H1 (cell line): ENCODE results near the gene DDX31. TPM values are rescaled to one million over a fixed set of nuclear protein-coding genes. Genes with fewer than 3 reads are reported as not detected.

ENCODE experiments used
- CTCF ChIA-PET: fragments of 300-600 bp; sonication (Branson Sonifier 250); formaldehyde crosslinking; loops from one replicate; lab custom pipeline; 2021; ENCODE audit not compliant: partially characterized antibody; lab: Charles Lee
- POLR2A ChIA-PET: fragments of 300-600 bp; sonication (Branson Sonifier 250); formaldehyde crosslinking; loops from one replicate; lab custom pipeline; 2021; ENCODE audit warnings: inconsistent platforms; ENCODE audit not compliant: partially characterized antibody; lab: Charles Lee
- DNase-seq, 2 experiments: peaks; one replicate each; pipeline versions ENCODE4 v3.0.0 to v3.0.0-alpha.2; 2010 to 2022; ENCODE audit warnings: low spot score in 2 of 2, low read depth in 1 of 2, mixed read lengths in 1 of 2
- FAIRE-seq: peaks from 2 replicates; lab custom pipeline; 2011; peaks lifted over from hg19 to GRCh38; lab: Jason Lieb, UNC
- H2AFZ ChIP-seq: 2 replicates; pipeline ENCODE4 v1.8.1; 2012; ENCODE audit warnings: low read length, inconsistent platforms
- H2AK5ac ChIP-seq: 2 replicates; pipeline ENCODE4 v1.6.1; 2013; ENCODE audit warnings: low read depth, low read length
- H2BK120ac ChIP-seq: replicated peaks from 2 replicates; pipeline ENCODE3; 2013; ENCODE audit warnings: low read depth, low read length, inconsistent platforms
- H2BK12ac ChIP-seq: 2 replicates; pipeline ENCODE4 v1.6.1; 2013; ENCODE audit warnings: low read depth, low read length
- H2BK15ac ChIP-seq: 2 replicates; pipeline ENCODE4 v1.6.1; 2013; ENCODE audit warnings: low read length
- H2BK20ac ChIP-seq: 2 replicates; pipeline ENCODE4 v1.6.1; 2013; ENCODE audit warnings: low read length
- H2BK5ac ChIP-seq: 2 replicates; pipeline ENCODE4 v1.6.1; 2013; ENCODE audit warnings: low read depth, low read length
- H3K14ac ChIP-seq: 2 replicates; pipeline ENCODE4 v1.6.1; 2013; ENCODE audit warnings: inconsistent platforms; ENCODE audit not compliant: insufficient read length
- H3K18ac ChIP-seq: 2 replicates; pipeline ENCODE4 v1.6.1; 2013; ENCODE audit warnings: low read length; ENCODE audit errors: extremely low read depth
- H3K23ac ChIP-seq: 2 replicates; pipeline ENCODE4 v1.6.1; 2013; ENCODE audit warnings: inconsistent platforms; ENCODE audit not compliant: insufficient read length
- H3K23me2 ChIP-seq: 2 replicates; pipeline ENCODE4 v1.6.1; 2013; ENCODE audit warnings: low read depth, low read length
- H3K27ac ChIP-seq: 2 replicates; pipeline ENCODE4 v1.6.1; 2011; ENCODE audit warnings: low read depth, low read length, inconsistent platforms
- H3K27me3 ChIP-seq, 4 experiments: replicated peaks in 1 of 4; 1 replicate in 1 of 4; 2 replicates in 3 of 4; pipeline versions ENCODE4 v1.6.1 to v1.8.1; 2011 to 2013; ENCODE audit warnings: low read length in 3 of 4, mild to moderate bottlenecking in 3 of 4, inconsistent platforms in 2 of 4, mixed read lengths in 2 of 4, moderate library complexity in 1 of 4; ENCODE audit not compliant: control insufficient read depth in 3 of 4, insufficient read depth in 3 of 4; ENCODE audit errors: extremely low read depth in 1 of 4
- H3K36me3 ChIP-seq, 4 experiments: 2 replicates each; pipeline versions ENCODE4 v1.6.1 to v1.8.1; 2011 to 2013; ENCODE audit warnings: mild to moderate bottlenecking in 4 of 4, low read length in 3 of 4, moderate library complexity in 2 of 4, control low read depth in 1 of 4, inconsistent platforms in 1 of 4; ENCODE audit not compliant: insufficient read depth in 4 of 4, control insufficient read depth in 2 of 4
- H3K4ac ChIP-seq: replicated peaks from 2 replicates; pipeline ENCODE3; 2013; ENCODE audit warnings: low read length, low read depth, mixed read lengths, inconsistent platforms; ENCODE audit not compliant: insufficient read length
- H3K4me1 ChIP-seq, 4 experiments: replicated peaks in 1 of 4; 1 replicate in 1 of 4; 2 replicates in 3 of 4; pipeline versions ENCODE4 v1.6.1 to v1.8.1; 2011 to 2013; ENCODE audit warnings: low read length in 3 of 4, inconsistent platforms in 2 of 4, mixed read lengths in 1 of 4; ENCODE audit not compliant: insufficient read depth in 4 of 4, control insufficient read depth in 3 of 4
- H3K4me2 ChIP-seq, 2 experiments: 2 replicates each; pipeline versions ENCODE4 v1.6.1 to v1.8.1; 2011 to 2013; ENCODE audit warnings: low read depth in 2 of 2, low read length in 2 of 2, control low read depth in 1 of 2, inconsistent platforms in 1 of 2, mild to moderate bottlenecking in 1 of 2; ENCODE audit not compliant: insufficient read depth in 1 of 2
- H3K4me3 ChIP-seq, 4 experiments: fragments of 200-600, 300-600 bp in 1 of 4; sonication (generic), shearing (Covaris generic), sonication (Bioruptor Twin) in 1 of 4; 2 replicates each; pipeline versions ENCODE4 v1.5.1 to v1.8.1; 2011 to 2016; ENCODE audit warnings: low read length in 4 of 4, low read depth in 3 of 4, control low read depth in 2 of 4, inconsistent platforms in 2 of 4, mild to moderate bottlenecking in 2 of 4, mixed read lengths in 1 of 4, moderate library complexity in 1 of 4; ENCODE audit not compliant: insufficient read depth in 2 of 4; ENCODE audit errors: extremely low read depth in 1 of 4
- H3K56ac ChIP-seq: replicated peaks from 2 replicates; pipeline ENCODE3; 2013; ENCODE audit warnings: low read depth, mild to moderate bottlenecking, mixed read lengths, low read length, inconsistent platforms; ENCODE audit not compliant: insufficient read length
- H3K79me1 ChIP-seq: 2 replicates; pipeline ENCODE4 v1.6.1; 2013; ENCODE audit warnings: low read depth, low read length, control low read depth
- H3K79me2 ChIP-seq, 2 experiments: 2 replicates each; pipeline versions ENCODE4 v1.6.1 to v1.8.1; 2012 to 2013; ENCODE audit warnings: low read length in 2 of 2, mild to moderate bottlenecking in 2 of 2, inconsistent platforms in 1 of 2; ENCODE audit not compliant: insufficient read depth in 2 of 2, control insufficient read depth in 1 of 2
- H3K9ac ChIP-seq, 4 experiments: replicated peaks in 1 of 4; 1 replicate in 1 of 4; 2 replicates in 3 of 4; pipeline versions ENCODE4 v1.6.1 to v1.8.1; 2011 to 2013; ENCODE audit warnings: low read depth in 3 of 4, low read length in 3 of 4, control low read depth in 2 of 4, mild to moderate bottlenecking in 2 of 4, moderate library complexity in 2 of 4, inconsistent platforms in 1 of 4; ENCODE audit errors: extremely low read depth in 1 of 4
- H3K9me3 ChIP-seq, 2 experiments: 2 replicates each; pipeline versions ENCODE4 v1.6.1 to v1.8.1; 2012 to 2013; ENCODE audit warnings: mild to moderate bottlenecking in 2 of 2, moderate library complexity in 2 of 2, control low read depth in 1 of 2, inconsistent platforms in 1 of 2, low read depth in 1 of 2, low read length in 1 of 2, mixed read lengths in 1 of 2; ENCODE audit not compliant: insufficient read depth in 2 of 2
- H4K20me1 ChIP-seq, 2 experiments: replicated peaks in 1 of 2; 2 replicates each; pipeline versions ENCODE3 to v1.8.1; 2011 to 2013; ENCODE audit warnings: inconsistent platforms in 2 of 2, low read length in 2 of 2, mild to moderate bottlenecking in 1 of 2; ENCODE audit not compliant: insufficient read depth in 2 of 2, control insufficient read depth in 1 of 2
- H4K5ac ChIP-seq: 2 replicates; pipeline ENCODE4 v1.6.1; 2013; ENCODE audit warnings: low read length, low read depth, mixed read lengths, inconsistent platforms; ENCODE audit not compliant: insufficient read length
- H4K8ac ChIP-seq: 2 replicates; pipeline ENCODE4 v1.8.0; 2013; ENCODE audit warnings: mild to moderate bottlenecking, moderate library complexity, low read length, inconsistent platforms; ENCODE audit not compliant: insufficient read depth; ENCODE audit errors: extremely low read depth
- H4K91ac ChIP-seq: replicated peaks from 2 replicates; pipeline ENCODE3; 2013; ENCODE audit warnings: low read length, mixed read lengths, inconsistent platforms; ENCODE audit not compliant: insufficient read length
- EZH2 ChIP-seq: fragments of 200-600 bp; sonication (generic); IDR thresholded peaks from 2 replicates; pipeline ENCODE4 v1.7.1; 2012; ENCODE audit warnings: low read depth, mild to moderate bottlenecking, moderate library complexity, low read length, inconsistent platforms; ENCODE audit not compliant: severe bottlenecking
- polyA plus RNA-seq, 7 experiments: library from polyadenylated mRNA; depleted of rRNA in 3 of 7; stranded (reverse) in 5 of 7; unstranded in 2 of 7; fragments of >200 nt in 5 of 7; fragments of 200-250 nt in 2 of 7; gene quantifications; 1 replicate in 5 of 7; 2 replicates in 1 of 7; 4 replicates in 1 of 7; pipeline versions ENCODE4 v1.2.1 to v1.2.3, GENCODE V29; 2011 to 2013; ENCODE audit warnings: missing spikeins in 2 of 7, mixed read lengths in 2 of 7
- total RNA-seq: library from RNA; stranded (reverse); fragmentation: NEBNext Ultra II Directional; extraction: Animal tissue kit (Norgen Biotek cat#: 25700); gene quantifications from 2 replicates; pipeline ENCODE4 v1.2.1, GENCODE V29; 2021
- TF ChIP-seq, protein P1 (sequence below): IDR thresholded peaks from 2 replicates; pipeline ENCODE4 v1.6.1; 2012; ENCODE audit warnings: low read length, inconsistent platforms

Gene DDX31
- total and polyA plus RNA-seq, 2 of the 8 experiments (the other 6 are each of a cell fraction or from before 2014, with no cell fraction given) = 9.5 to 23.7 TPM

DNA sequence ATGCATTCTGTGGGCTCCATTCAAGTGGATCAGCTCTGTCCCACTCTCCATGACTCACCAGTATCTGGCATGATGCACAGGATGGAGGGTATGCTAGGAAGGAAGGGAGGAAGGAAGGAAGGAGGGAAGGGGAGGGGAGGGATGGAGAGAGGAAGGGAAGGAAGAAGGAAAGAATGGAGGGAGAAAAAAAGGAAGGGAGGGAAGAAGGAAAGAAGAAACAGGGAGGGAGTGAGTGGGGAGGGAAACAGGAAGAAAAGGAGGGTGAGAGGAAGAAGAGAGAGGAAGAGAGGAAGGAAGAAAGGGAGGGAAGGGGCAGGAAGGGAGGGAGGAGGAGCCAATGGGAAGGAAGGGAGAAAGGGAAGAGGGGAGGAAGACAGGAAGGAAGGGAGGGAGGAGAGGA, 92.7 kb downstream of the DDX31 start:
- H2BK12ac ChIP-seq = no peak overlapping the region
- POLR2A ChIA-PET = interaction anchor here (0.7 kb wide), 1 partner anchor 10 kb away, joined by 4 read pairs; no protein-coding TSS in a partner anchor
- H2BK120ac ChIP-seq = no peak overlapping the region
- peak; percentile 5 for TF ChIP-seq EZH2
- TF ChIP-seq, protein P1, sequence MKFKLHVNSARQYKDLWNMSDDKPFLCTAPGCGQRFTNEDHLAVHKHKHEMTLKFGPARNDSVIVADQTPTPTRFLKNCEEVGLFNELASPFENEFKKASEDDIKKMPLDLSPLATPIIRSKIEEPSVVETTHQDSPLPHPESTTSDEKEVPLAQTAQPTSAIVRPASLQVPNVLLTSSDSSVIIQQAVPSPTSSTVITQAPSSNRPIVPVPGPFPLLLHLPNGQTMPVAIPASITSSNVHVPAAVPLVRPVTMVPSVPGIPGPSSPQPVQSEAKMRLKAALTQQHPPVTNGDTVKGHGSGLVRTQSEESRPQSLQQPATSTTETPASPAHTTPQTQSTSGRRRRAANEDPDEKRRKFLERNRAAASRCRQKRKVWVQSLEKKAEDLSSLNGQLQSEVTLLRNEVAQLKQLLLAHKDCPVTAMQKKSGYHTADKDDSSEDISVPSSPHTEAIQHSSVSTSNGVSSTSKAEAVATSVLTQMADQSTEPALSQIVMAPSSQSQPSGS = no peak
- no peaks in the 10 kb centered on the region for H3K79me2 ChIP-seq
- H2BK20ac ChIP-seq = no peak overlapping the region
- FAIRE-seq = no peak
- no peak overlapping the region for H4K5ac ChIP-seq
- CTCF ChIA-PET = interaction anchor here (1.3 to 6.4 kb wide), 9 partner anchors 15 to 223 kb away, joined by 3 to 93 read pairs (median 4); no protein-coding TSS in a partner anchor
- H4K20me1 ChIP-seq = peaks cover 6 to 11% of the 10 kb centered on the region in 2 experiments
- H3K4ac ChIP-seq = no peak overlapping the region
- no peaks in the 10 kb centered on the region; the same call in 1 of the 2 replicates for H3K79me1 ChIP-seq
- no peak overlapping the region for H3K23ac ChIP-seq
- no peak overlapping the region for H2BK5ac ChIP-seq
- H3K4me3 ChIP-seq = no peak overlapping the region
- no peak overlapping the region for H4K91ac ChIP-seq
- no peaks in the 10 kb centered on the region for H3K9me3 ChIP-seq
- H2BK15ac ChIP-seq = no peak overlapping the region
- no peak overlapping the region for H4K8ac ChIP-seq
- no peak overlapping the region for H3K56ac ChIP-seq
- H2AK5ac ChIP-seq = no peak overlapping the region
- H3K27me3 ChIP-seq = peaks cover 44 to 70% (median 68%) of the 10 kb centered on the region in 4 experiments
- no peak overlapping the region for H3K4me2 ChIP-seq
- no peak overlapping the region for H3K18ac ChIP-seq
- H3K23me2 ChIP-seq = peaks cover 4% of the 10 kb centered on the region; the same call in 1 of the 2 replicates
- no peak overlapping the region for H3K9ac ChIP-seq
- H3K4me1 ChIP-seq = peaks cover 0 to 19% (median 10%) of the 10 kb centered on the region in 4 experiments; a peak in 5 of 7 replicates
- H2AFZ ChIP-seq = no peak overlapping the region
- H3K27ac ChIP-seq = no peak overlapping the region
- H3K36me3 ChIP-seq = no peaks in the 10 kb centered on the region
- no peak for DNase-seq
- no peak overlapping the region for H3K14ac ChIP-seq
